SU-DHL-6 (cell line): ENCODE data around the gene SBF1.

Experiments used
- H2AFZ ChIP-seq: fragments of 200-600 bp; sonication (generic); 2 replicates; pipeline ENCODE4 v1.6.1; 2014; ENCODE audit warnings: low read depth, mild to moderate bottlenecking, moderate library complexity, mixed read lengths, antibody characterized with exemption, low read length; ENCODE audit not compliant: severe bottlenecking
- H3F3A ChIP-seq: fragments of 200-600 bp; shearing (Covaris generic); 2 replicates; pipeline ENCODE4 v1.6.0; 2016; ENCODE audit warnings: antibody characterized with exemption, mild to moderate bottlenecking; ENCODE audit not compliant: insufficient read depth
- H3K27ac ChIP-seq: fragments of 200-600 bp; sonication (generic); 2 replicates; pipeline ENCODE4 v1.5.1; 2016; ENCODE audit warnings: low read depth, mild to moderate bottlenecking, low read length, moderate library complexity, mixed read lengths
- H3K27me3 ChIP-seq: fragments of 200-600 bp; sonication (generic), shearing (Covaris generic); 2 replicates; pipeline ENCODE4 v1.6.0; 2014; ENCODE audit warnings: mild to moderate bottlenecking, low read length
- H3K36me3 ChIP-seq: fragments of 200-600 bp; sonication (generic); 2 replicates; pipeline ENCODE4 v1.6.1; 2014; ENCODE audit warnings: mild to moderate bottlenecking, low read length, mixed read lengths
- H3K4me2 ChIP-seq: fragments of 300-600, 200-600 bp; shearing (Covaris generic), sonication (generic); 2 replicates; pipeline ENCODE4 v1.6.0; 2014; ENCODE audit warnings: low read length, low read depth, mild to moderate bottlenecking; ENCODE audit not compliant: poor library complexity, severe bottlenecking
- H3K4me3 ChIP-seq: fragments of 200-600 bp; sonication (generic); 2 replicates; pipeline ENCODE4 v1.5.1; 2014; ENCODE audit warnings: antibody characterized with exemption, low read length, mild to moderate bottlenecking, mixed read lengths; ENCODE audit not compliant: insufficient read depth, poor library complexity, severe bottlenecking
- H3K79me2 ChIP-seq: fragments of 200-600 bp; sonication (generic); 2 replicates; pipeline ENCODE4 v1.6.1; 2014; ENCODE audit warnings: mild to moderate bottlenecking, low read length, moderate library complexity; ENCODE audit not compliant: insufficient read depth
- H3K9ac ChIP-seq: fragments of 200-600 bp; sonication (generic); 2 replicates; pipeline ENCODE4 v1.7.0; 2014; ENCODE audit warnings: mild to moderate bottlenecking, low read length
- H3K9me2 ChIP-seq: fragments of 200-600 bp; sonication (generic); replicated peaks from 2 replicates; pipeline ENCODE4 v1.6.1; 2014; ENCODE audit warnings: low read length; ENCODE audit not compliant: insufficient read depth
- H3K9me3 ChIP-seq: fragments of 200-600 bp; sonication (generic); 2 replicates; pipeline ENCODE4 v1.6.1; 2014; ENCODE audit warnings: low read length, mixed read lengths; ENCODE audit not compliant: insufficient read depth
- H4K20me1 ChIP-seq: fragments of 200-600 bp; sonication (generic); 2 replicates; pipeline ENCODE4 v1.6.1; 2014; ENCODE audit warnings: low read depth, mild to moderate bottlenecking, antibody characterized with exemption, low read length, moderate library complexity, mixed read lengths
- CTCF ChIP-seq: fragments of 200-600 bp; sonication (generic); IDR thresholded peaks from one replicate; pipeline ENCODE4 v1.5.1; 2017; ENCODE audit warnings: antibody characterized with exemption, mild to moderate bottlenecking, low read length, moderate library complexity; ENCODE audit not compliant: insufficient read depth, poor library complexity, severe bottlenecking
- EZH2phosphoT487 ChIP-seq: fragments of 200-600 bp; sonication (generic), shearing (Covaris generic); conservative IDR thresholded peaks from 2 replicates; pipeline ENCODE4 v1.6.1; 2018; ENCODE audit warnings: mild to moderate bottlenecking, antibody characterized with exemption, low read length, moderate library complexity, mixed read lengths

Gene SBF1

DNA sequence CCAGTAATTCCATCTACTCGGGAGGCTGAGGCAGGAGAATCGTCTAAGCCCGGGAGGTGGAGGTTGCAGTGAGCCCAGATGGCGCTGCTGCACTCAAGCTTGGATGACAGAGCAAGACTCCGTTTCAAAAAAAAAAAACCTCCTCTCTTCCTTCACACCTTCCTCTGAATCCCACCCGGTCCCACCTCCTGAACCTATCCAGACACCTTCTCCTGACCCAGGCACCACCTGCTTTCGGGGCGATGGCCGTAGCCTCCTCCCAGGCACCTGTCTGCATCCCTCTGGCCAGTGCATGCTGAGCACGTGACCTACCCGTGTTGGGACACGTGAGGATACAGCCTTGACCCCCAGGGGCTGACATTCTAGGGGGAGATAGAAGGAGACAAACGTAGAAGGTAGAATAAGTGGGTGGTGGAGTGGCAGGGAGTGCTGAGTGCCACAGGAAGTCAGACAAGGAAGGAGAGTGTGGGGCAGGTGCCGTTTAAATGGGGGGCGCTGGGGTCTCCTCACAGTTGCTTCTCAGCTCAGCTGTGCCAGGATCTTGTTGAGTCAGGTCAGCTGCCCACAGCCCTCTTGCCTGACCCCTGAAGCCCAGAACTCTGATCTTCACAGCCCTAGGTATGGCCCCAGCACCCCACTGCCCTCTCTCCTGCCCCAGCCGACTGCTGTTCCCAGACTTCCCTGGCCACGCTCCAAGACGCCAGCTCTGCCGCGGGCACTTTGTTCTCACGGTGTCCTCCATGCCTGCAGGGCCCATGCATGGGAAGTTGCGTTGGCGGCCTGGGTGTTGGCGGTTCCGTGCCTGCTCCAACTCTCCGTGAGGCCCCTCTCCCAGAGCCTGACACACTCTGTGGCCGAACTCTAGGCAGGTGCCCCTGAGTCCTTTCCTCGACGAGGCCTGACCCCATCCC lies 10.6 kb upstream of the SBF1 start:
- Histone ChIP-seq H3K4me2 (no peak overlapping the region), H3K4me3 (no peak overlapping the region), H3K27ac (no peak overlapping the region), H3F3A (peaks cover 7% of the 10 kb centered on the region; the same call in 1 of the 2 replicates), H3K9me3 (no peaks in the 10 kb centered on the region), H3K79me2 (no peaks in the 10 kb centered on the region), H3K9ac (no peak overlapping the region), H3K36me3 (no peaks in the 10 kb centered on the region), H3K9me2 (no peaks in the 10 kb centered on the region), H4K20me1 (no peaks in the 10 kb centered on the region), H2AFZ (no peak overlapping the region), H3K27me3 (no peaks in the 10 kb centered on the region)
- no peak for TF ChIP-seq EZH2phosphoT487

DNA sequence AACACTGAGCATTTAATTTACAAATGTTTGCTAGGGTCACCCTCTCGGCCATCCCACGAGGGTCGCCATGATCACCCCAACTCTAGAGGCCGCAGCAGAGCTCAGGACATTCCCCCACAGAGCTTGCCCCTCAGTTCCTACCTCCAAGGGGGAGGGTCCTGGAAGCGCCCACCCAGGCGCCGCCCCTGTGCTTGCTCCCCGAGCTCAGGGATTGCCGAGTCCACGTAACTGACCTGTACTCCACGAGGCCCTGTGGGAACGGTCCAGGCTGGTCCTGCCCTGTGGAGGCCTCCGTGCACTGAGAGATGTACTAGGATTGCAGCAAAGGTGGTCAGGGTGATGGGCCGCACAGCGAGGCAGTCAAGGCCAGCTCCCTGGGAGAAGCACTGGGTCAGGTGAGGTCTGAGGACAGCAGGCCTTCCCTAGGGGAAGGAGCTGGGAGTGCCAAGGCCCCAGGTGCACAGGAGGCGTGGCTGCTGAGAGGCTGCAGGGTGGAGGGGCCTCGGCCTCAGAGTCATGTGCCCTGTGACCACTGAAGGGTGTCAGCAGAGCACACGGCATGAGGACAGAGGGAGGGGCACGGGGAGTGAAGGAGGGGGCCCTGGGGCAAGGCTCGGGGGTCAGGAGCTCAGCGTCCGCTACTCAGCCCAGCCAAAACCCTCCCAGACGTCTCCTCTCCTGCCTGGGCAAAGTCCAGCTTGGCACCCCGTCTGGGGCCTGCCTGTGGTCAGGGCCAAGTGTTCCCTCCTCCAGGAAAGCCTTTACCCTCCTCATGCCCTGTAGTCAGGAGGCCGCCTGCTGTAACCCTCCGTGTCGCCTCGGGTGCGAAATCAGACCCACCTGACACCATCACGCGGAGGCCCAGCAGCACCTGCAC lies 9.4 kb upstream of the SBF1 start:
- Histone ChIP-seq H3K9ac (peak overlapping the region; percentile 19; the same call in 1 of the 2 replicates), H3K27me3 (no peaks in the 10 kb centered on the region), H3K4me3 (no peak overlapping the region), H3K36me3 (no peaks in the 10 kb centered on the region), H2AFZ (no peak overlapping the region), H3K27ac (peak overlapping the region; percentile 39), H3K9me2 (no peaks in the 10 kb centered on the region), H3K4me2 (peak overlapping the region; percentile 29), H3F3A (peaks cover 11% of the 10 kb centered on the region; the same call in 1 of the 2 replicates), H3K9me3 (no peaks in the 10 kb centered on the region), H3K79me2 (no peaks in the 10 kb centered on the region), H4K20me1 (no peaks in the 10 kb centered on the region)
- TF ChIP-seq CTCF (no peak), EZH2phosphoT487 (no peak)

- Histone ChIP-seq H3K9me3 (no peaks in the 10 kb centered on the region), H3K36me3 (no peaks in the 10 kb centered on the region), H3K4me3 (no peak overlapping the region)
Observed at GRCh38 chr22:50483556-50483955, 8.7 kb upstream of the SBF1 start.

More at GRCh38 chr22:50483556-50483955, 8.7 kb upstream of the SBF1 start:
- Histone ChIP-seq H2AFZ (no peak overlapping the region), H3K79me2 (no peaks in the 10 kb centered on the region), H3K9me2 (no peaks in the 10 kb centered on the region), H3K27me3 (no peaks in the 10 kb centered on the region), H3K9ac (no peak overlapping the region), H4K20me1 (no peaks in the 10 kb centered on the region), H3K27ac (no peak overlapping the region), H3K4me2 (peak overlapping the region; percentile 29), H3F3A (peaks cover 11% of the 10 kb centered on the region; the same call in 1 of the 2 replicates)
- no peak for TF ChIP-seq CTCF
- TF ChIP-seq EZH2phosphoT487 = no peak
